GM12874 (cell line): Measurements from ENCODE around the gene CSF3R.

Source experiments
- CTCF ChIP-seq: IDR thresholded peaks from 2 replicates; pipeline ENCODE4 v1.5.1; 2011; ENCODE audit warnings: low read depth, mild to moderate bottlenecking, control low read depth, low read length, moderate library complexity; ENCODE audit not compliant: insufficient read depth

Gene CSF3R

GRCh38 chr1:36484099-36484498, 1.4 kb upstream of the CSF3R start:
- no peak for TF ChIP-seq CTCF

GRCh38 chr1:36481771-36482723, 666 bp downstream of the CSF3R start:
- no peak for TF ChIP-seq CTCF

- no peak for TF ChIP-seq CTCF
Measured at GRCh38 chr1:36481091-36481490, 1.6 kb downstream of the CSF3R start.

- TF ChIP-seq CTCF: no peak
Measured at GRCh38 chr1:36480161-36480560, 2.6 kb downstream of the CSF3R start.

- no peak for TF ChIP-seq CTCF
Measured at GRCh38 chr1:36479505-36480051, 3.1 kb downstream of the CSF3R start.

- TF ChIP-seq CTCF: no peak
Measured at GRCh38 chr1:36476945-36477344, 5.8 kb downstream of the CSF3R start.

GRCh38 chr1:36475910-36476604, 6.7 kb downstream of the CSF3R start:
- no peak for TF ChIP-seq CTCF
